Gastroesophageal sphincter (tissue), 3 donors: ENCODE measurements around the gene VSTM2L.

ENCODE experiments used
- CTCF ChIP-seq, 4 experiments: fragments of 200-600 bp in 2 of 4; fragments of 450-650 bp in 2 of 4; sonication (generic) in 1 of 4; IDR thresholded peaks; one replicate each; pipeline ENCODE4 v1.5.1; 2017 to 2019; ENCODE audit warnings: antibody characterized with exemption in 4 of 4, mild to moderate bottlenecking in 2 of 4, moderate library complexity in 2 of 4
- EP300 ChIP-seq: sonication (generic); formaldehyde crosslinking; IDR thresholded peaks from one replicate; pipeline ENCODE4 v1.6.1; 2017; ENCODE audit warnings: antibody characterized with exemption, mild to moderate bottlenecking
- POLR2AphosphoS5 ChIP-seq: sonication (generic); formaldehyde crosslinking; IDR thresholded peaks from one replicate; pipeline ENCODE4 v1.6.1; 2017; ENCODE audit warnings: antibody characterized with exemption

GRCh38 chr20:37971561-37972127, 68.7 kb downstream of the VSTM2L start:
- TF ChIP-seq CTCF (IDR thresholded peaks at IDR 0.05): no peak
- TF ChIP-seq POLR2AphosphoS5: no peak
- TF ChIP-seq EP300: no peak
